B cell (primary cell): ENCODE data around the gene NLGN1. TPM values are rescaled to one million over a fixed set of nuclear protein-coding genes. Genes with fewer than 3 reads are reported as not detected.

Experiments used
- ATAC-seq: fragments of 200-7000 bp; cut with Tn5 transposase; one replicate; pipeline ENCODE4 v1.10.0; 2021; ENCODE audit warnings: low read depth, mild to moderate bottlenecking, moderate number of reproducible peaks, moderate library complexity
- CTCF ChIA-PET: fragments of 350-600 bp; sonication (Branson Sonifier 250); formaldehyde crosslinking; loops from one replicate; lab custom pipeline; 2021; ENCODE audit warnings: antibody characterized with exemption, inconsistent platforms; lab: Charles Lee
- POLR2A ChIA-PET: fragments of 350-600 bp; sonication (Branson Sonifier 250); formaldehyde crosslinking; loops from one replicate; lab custom pipeline; 2021; ENCODE audit warnings: antibody characterized with exemption; lab: Charles Lee
- DNase-seq: peaks from one replicate; pipeline ENCODE4 v3.0.0; 2013
- H2AFZ ChIP-seq: 2 replicates; pipeline ENCODE4 v1.6.1; 2012; ENCODE audit warnings: mild to moderate bottlenecking, low read depth, low read length; ENCODE audit not compliant: insufficient read depth, poor library complexity, severe bottlenecking
- H3K27ac ChIP-seq, 2 donors: 1 replicate in 1 of 2; 2 replicates in 1 of 2; pipeline ENCODE4 v1.5.1; 2012 to 2013; ENCODE audit warnings: low read length in 2 of 2, mild to moderate bottlenecking in 2 of 2, moderate library complexity in 1 of 2
- H3K27me3 ChIP-seq, 4 experiments: fragments of 200-600 bp in 1 of 4; sonication (generic) in 1 of 4; replicated peaks in 1 of 4; 1 replicate in 2 of 4; 2 replicates in 2 of 4; pipeline versions ENCODE4 v1.6.1 to v1.7.0; 2013 to 2016; ENCODE audit warnings: low read length in 3 of 4, mild to moderate bottlenecking in 2 of 4, mixed read lengths in 1 of 4, moderate library complexity in 1 of 4; ENCODE audit not compliant: insufficient read depth in 4 of 4, control insufficient read depth in 3 of 4; ENCODE audit errors: control extremely low read depth in 1 of 4
- H3K36me3 ChIP-seq, 2 experiments: replicated peaks in 1 of 2; 1 replicate in 1 of 2; 2 replicates in 1 of 2; pipeline versions ENCODE4 v1.6.1 to v1.7.1; 2013; ENCODE audit warnings: low read length in 1 of 2; ENCODE audit not compliant: insufficient read depth in 2 of 2, control insufficient read depth in 1 of 2; ENCODE audit errors: control extremely low read depth in 1 of 2, extremely low read depth in 1 of 2
- H3K4me1 ChIP-seq, 2 donors: fragments of 200-600 bp in 1 of 2; sonication (generic) in 1 of 2; 1 replicate in 1 of 2; 2 replicates in 1 of 2; pipeline versions ENCODE4 v1.5.1 to v1.6.1; 2013 to 2017; ENCODE audit warnings: low read length in 2 of 2; ENCODE audit not compliant: control insufficient read depth in 2 of 2, insufficient read depth in 2 of 2
- H3K4me2 ChIP-seq: replicated peaks from 2 replicates; pipeline ENCODE3; 2012; ENCODE audit warnings: mild to moderate bottlenecking, low read depth, low read length; ENCODE audit not compliant: poor library complexity, severe bottlenecking
- H3K4me3 ChIP-seq, 5 experiments: fragments of 200-600 bp in 1 of 5; sonication (generic) in 1 of 5; 1 replicate in 3 of 5; 2 replicates in 2 of 5; pipeline versions ENCODE4 v1.5.1 to v1.7.0; 2011 to 2016; ENCODE audit warnings: low read length in 4 of 5, mild to moderate bottlenecking in 4 of 5, low read depth in 2 of 5, control low read depth in 1 of 5, moderate library complexity in 1 of 5; ENCODE audit not compliant: insufficient read depth in 1 of 5; ENCODE audit errors: control extremely low read depth in 1 of 5, extremely low read depth in 1 of 5
- H3K79me2 ChIP-seq: fragments of 200-600 bp; sonication (generic); one replicate; pipeline ENCODE4 v1.6.0; 2016; ENCODE audit warnings: low read length; ENCODE audit not compliant: control insufficient read depth, insufficient read depth
- H3K9ac ChIP-seq: fragments of 200-600 bp; sonication (generic); 2 replicates; pipeline ENCODE4 v1.6.1; 2017; ENCODE audit warnings: mild to moderate bottlenecking, low read length, moderate library complexity
- H3K9me3 ChIP-seq, 3 donors: one replicate each; pipeline versions ENCODE4 v1.6.1 to v1.7.1; 2013; ENCODE audit warnings: low read length in 2 of 3; ENCODE audit not compliant: control insufficient read depth in 2 of 3, insufficient read depth in 1 of 3; ENCODE audit errors: control extremely low read depth in 1 of 3
- H4K20me1 ChIP-seq: 2 replicates; pipeline ENCODE4 v1.6.0; 2012; ENCODE audit warnings: mild to moderate bottlenecking, low read length; ENCODE audit not compliant: insufficient read depth, control insufficient read depth, poor library complexity, severe bottlenecking
- H3K27ac Mint-ChIP-seq: one replicate; pipeline ENCODE4 v1.8.0; 2021; ENCODE audit warnings: mixed read lengths
- H3K27me3 Mint-ChIP-seq: one replicate; pipeline ENCODE4 v1.8.0; 2021; ENCODE audit warnings: mixed read lengths
- H3K4me1 Mint-ChIP-seq: one replicate; pipeline ENCODE4 v1.8.0; 2021; ENCODE audit warnings: mixed read lengths
- H3K4me3 Mint-ChIP-seq: one replicate; pipeline ENCODE4 v1.8.0; 2021; ENCODE audit warnings: mixed read lengths
- H3K9me3 Mint-ChIP-seq: one replicate; pipeline ENCODE4 v1.8.0; 2022; ENCODE audit warnings: mixed read lengths; ENCODE audit not compliant: insufficient read depth
- EZH2 ChIP-seq: IDR thresholded peaks from 2 replicates; pipeline ENCODE4 v1.6.1; 2012; ENCODE audit warnings: borderline replicate concordance, low read depth, mild to moderate bottlenecking, moderate library complexity, low read length; ENCODE audit not compliant: insufficient read depth, poor library complexity, severe bottlenecking
- WGBS: methylation state at CpG from one replicate; pipeline ENCODE4 v1.1.5; 2013; ENCODE audit warnings: missing lambda C conversion rate; ENCODE audit not compliant: insufficient coverage; 5-methylcytosine and 5-hydroxymethylcytosine counted together
- intact Hi-C: fragments of 100-400 bp; cut with micrococcal nuclease; formaldehyde crosslinking; loops from one replicate; pipeline ENCODE4 v1.10.0; 2022
- polyA plus RNA-seq: library from polyadenylated mRNA; depleted of rRNA; stranded (reverse); fragments of >200 nt; gene quantifications from 2 replicates; pipeline ENCODE4 v1.2.3, GENCODE V29; 2012
- total RNA-seq, 2 donors: library from RNA; stranded (reverse); fragments of 120-200 nt in 1 of 2; gene quantifications; 1 replicate in 1 of 2; 2 replicates in 1 of 2; pipeline versions ENCODE4 v1.2.3 to v1.2.4, GENCODE V29; 2013 to 2022
- TF ChIP-seq, protein P1 (sequence below): fragments of 200-600 bp; IDR thresholded peaks from one replicate; pipeline ENCODE4 v1.8.0; 2022; ENCODE audit warnings: antibody characterized with exemption, mild to moderate bottlenecking

NLGN1 gene
- total and polyA plus RNA-seq, 2 donors (not counting 1 experiment from before 2014, with no cell fraction given), result not detected

- DNase-seq, result no peak
Observed at GRCh38 chr3:174083706-174084105, 686.2 kb downstream of the NLGN1 start.

GRCh38 chr3:174089592-174089991, 692.0 kb downstream of the NLGN1 start:
- Histone ChIP-seq H3K36me3 (no peaks in the 10 kb centered on the region), H3K27me3 (no peaks in the 10 kb centered on the region), H3K79me2 (no peaks in the 10 kb centered on the region), H3K9ac (no peak overlapping the region), H2AFZ (no peak overlapping the region), H3K4me1 (no peaks in the 10 kb centered on the region), H4K20me1 (no peaks in the 10 kb centered on the region), H3K4me2 (no peak overlapping the region), H3K27ac (no peak overlapping the region), H3K4me3 (no peak overlapping the region), H3K9me3 (no peaks in the 10 kb centered on the region)
- H3K4me1 Mint-ChIP-seq, result no peaks in the 10 kb centered on the region
- no peak for TF ChIP-seq EZH2
- TF ChIP-seq, protein P1, sequence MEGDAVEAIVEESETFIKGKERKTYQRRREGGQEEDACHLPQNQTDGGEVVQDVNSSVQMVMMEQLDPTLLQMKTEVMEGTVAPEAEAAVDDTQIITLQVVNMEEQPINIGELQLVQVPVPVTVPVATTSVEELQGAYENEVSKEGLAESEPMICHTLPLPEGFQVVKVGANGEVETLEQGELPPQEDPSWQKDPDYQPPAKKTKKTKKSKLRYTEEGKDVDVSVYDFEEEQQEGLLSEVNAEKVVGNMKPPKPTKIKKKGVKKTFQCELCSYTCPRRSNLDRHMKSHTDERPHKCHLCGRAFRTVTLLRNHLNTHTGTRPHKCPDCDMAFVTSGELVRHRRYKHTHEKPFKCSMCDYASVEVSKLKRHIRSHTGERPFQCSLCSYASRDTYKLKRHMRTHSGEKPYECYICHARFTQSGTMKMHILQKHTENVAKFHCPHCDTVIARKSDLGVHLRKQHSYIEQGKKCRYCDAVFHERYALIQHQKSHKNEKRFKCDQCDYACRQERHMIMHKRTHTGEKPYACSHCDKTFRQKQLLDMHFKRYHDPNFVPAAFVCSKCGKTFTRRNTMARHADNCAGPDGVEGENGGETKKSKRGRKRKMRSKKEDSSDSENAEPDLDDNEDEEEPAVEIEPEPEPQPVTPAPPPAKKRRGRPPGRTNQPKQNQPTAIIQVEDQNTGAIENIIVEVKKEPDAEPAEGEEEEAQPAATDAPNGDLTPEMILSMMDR, result no peak
- intact Hi-C loops, result no loop called here
- no peak overlapping the region for H3K4me3 Mint-ChIP-seq
- POLR2A ChIA-PET, result no interaction called here
- CTCF ChIA-PET, result no interaction called here
- no peaks in the 10 kb centered on the region for H3K27me3 Mint-ChIP-seq
- ATAC-seq (no peak), DNase-seq (no peak)
- no peak overlapping the region for H3K27ac Mint-ChIP-seq
- H3K9me3 Mint-ChIP-seq, result no peaks in the 10 kb centered on the region
- no CpG with 5 or more reads among the region's 2 CpGs for WGBS

More at GRCh38 chr3:174083706-174084105, 686.2 kb downstream of the NLGN1 start:
- Histone ChIP-seq H3K9me3 (peaks cover 0 to 6% (median 0%) of the 10 kb centered on the region in 3 donors), H3K9ac (no peak overlapping the region), H3K36me3 (no peaks in the 10 kb centered on the region), H2AFZ (no peak overlapping the region), H3K27ac (no peak overlapping the region), H4K20me1 (no peaks in the 10 kb centered on the region), H3K79me2 (no peaks in the 10 kb centered on the region), H3K27me3 (no peaks in the 10 kb centered on the region), H3K4me1 (no peaks in the 10 kb centered on the region), H3K4me2 (no peak overlapping the region), H3K4me3 (no peak overlapping the region)
- WGBS, result no CpG with 5 or more reads among the region's 3 CpGs
- CTCF ChIA-PET, result no interaction called here
- no peak overlapping the region for H3K27ac Mint-ChIP-seq
- H3K27me3 Mint-ChIP-seq, result no peaks in the 10 kb centered on the region
- TF ChIP-seq, protein P1, result no peak
- TF ChIP-seq EZH2, result no peak
- no peak overlapping the region for H3K4me3 Mint-ChIP-seq
- no peak for ATAC-seq
- POLR2A ChIA-PET, result no interaction called here
- intact Hi-C loops, result no loop called here
- peaks cover 3% of the 10 kb centered on the region for H3K9me3 Mint-ChIP-seq
- H3K4me1 Mint-ChIP-seq, result no peaks in the 10 kb centered on the region
